GM12878 (cell line): ENCODE measurements around the gene IQGAP1. TPM values are rescaled to one million over a fixed set of nuclear protein-coding genes. Genes with fewer than 3 reads are reported as not detected.

Experiments
- ATF2 ChIP-seq: IDR thresholded peaks from 2 replicates; pipeline ENCODE4 v1.6.1; 2012; ENCODE audit warnings: low read length, inconsistent platforms
- BCL3 ChIP-seq: IDR thresholded peaks from 2 replicates; pipeline ENCODE4 v1.6.1; 2011; ENCODE audit warnings: borderline replicate concordance, low read depth, mild to moderate bottlenecking, moderate library complexity, low read length; ENCODE audit not compliant: insufficient read depth, poor library complexity, severe bottlenecking
- CBFB ChIP-seq: IDR thresholded peaks from 2 replicates; pipeline ENCODE4 v1.6.1; 2016; ENCODE audit warnings: antibody characterized with exemption, low read depth
- EGR1 ChIP-seq, 2 experiments: IDR thresholded peaks; 1 replicate in 1 of 2; 2 replicates in 1 of 2; pipeline ENCODE4 v1.6.1; 2011 to 2012; ENCODE audit warnings: low read depth in 2 of 2, low read length in 2 of 2, borderline replicate concordance in 1 of 2, mild to moderate bottlenecking in 1 of 2, moderate library complexity in 1 of 2
- LARP7 ChIP-seq: fragments of 450-650 bp; IDR thresholded peaks from 2 replicates; pipeline ENCODE4 v1.6.1; 2017; ENCODE audit warnings: mild to moderate bottlenecking
- MLLT1 ChIP-seq: fragments of 450-650 bp; IDR thresholded peaks from 2 replicates; pipeline ENCODE4 v1.6.1; 2016; ENCODE audit warnings: mild to moderate bottlenecking
- MYC ChIP-seq: IDR thresholded peaks from 2 replicates; pipeline ENCODE4 v1.6.1; 2011; ENCODE audit warnings: mild to moderate bottlenecking, low read length, moderate library complexity, inconsistent platforms; ENCODE audit not compliant: insufficient read depth, insufficient replicate concordance, insufficient read length, severe bottlenecking
- NRF1 ChIP-seq: conservative IDR thresholded peaks from 2 replicates; pipeline ENCODE4 v1.6.1; 2011; ENCODE audit warnings: mild to moderate bottlenecking, low read depth, low read length, improper control_type of control experiment
- POLR2AphosphoS2 ChIP-seq: IDR thresholded peaks from 2 replicates; pipeline ENCODE4 v1.6.1; 2011; ENCODE audit warnings: low read depth, mild to moderate bottlenecking, low read length, improper control_type of control experiment, moderate library complexity
- POLR2AphosphoS5 ChIP-seq: IDR thresholded peaks from 2 replicates; pipeline ENCODE4 v1.6.1; 2011; ENCODE audit warnings: mild to moderate bottlenecking, low read length, inconsistent platforms
- POU2F2 ChIP-seq: IDR thresholded peaks from 3 replicates; pipeline ENCODE4 v1.6.1; 2011; ENCODE audit warnings: low read depth, mild to moderate bottlenecking, low read length, borderline replicate concordance
- RELA ChIP-seq: fragments of 450-650 bp; IDR thresholded peaks from 2 replicates; pipeline ENCODE4 v1.8.0; 2014; ENCODE audit warnings: borderline replicate concordance; ENCODE audit not compliant: partially characterized antibody
- TARDBP ChIP-seq: IDR thresholded peaks from 2 replicates; pipeline ENCODE4 v1.6.1; 2016; ENCODE audit warnings: borderline replicate concordance
- YBX1 ChIP-seq: fragments of 450-650 bp; IDR thresholded peaks from 2 replicates; pipeline ENCODE4 v1.6.1; 2016; ENCODE audit warnings: antibody characterized with exemption
- ZBTB33 ChIP-seq: fragments of 450-650 bp; IDR thresholded peaks from 2 replicates; pipeline ENCODE4 v1.6.1; 2017; ENCODE audit warnings: mild to moderate bottlenecking
- ZNF24 ChIP-seq: fragments of 450-650 bp; IDR thresholded peaks from 2 replicates; pipeline ENCODE4 v1.6.1; 2017; ENCODE audit warnings: antibody characterized with exemption, mild to moderate bottlenecking
- ZNF687 ChIP-seq: fragments of 450-650 bp; IDR thresholded peaks from 2 replicates; pipeline ENCODE4 v1.6.1; 2017; ENCODE audit warnings: mild to moderate bottlenecking, moderate library complexity
- polyA plus RNA-seq, 11 experiments: library from polyadenylated mRNA; depleted of rRNA in 4 of 11; unstranded in 6 of 11; stranded (reverse) in 5 of 11; fragments of >200 nt; fragmentation: Nextera tagmentation in 4 of 11; fragmentation: Illumina TruSeq in 1 of 11; extraction: Ambion mirVana in 4 of 11; extraction: Trizol in 1 of 11; gene quantifications; 1 replicate in 1 of 11; 2 replicates in 10 of 11; pipeline versions ENCODE4 v1.2.1 to v1.2.3, GENCODE V29; 2011 to 2016; ENCODE audit warnings: inconsistent platforms in 2 of 11, missing spikeins in 2 of 11, low read depth in 1 of 11
- total RNA-seq, 4 experiments: library from RNA; depleted of rRNA in 3 of 4; stranded (reverse); fragments of >200 nt in 3 of 4; fragmentation: Illumina TruSeq in 1 of 4; extraction: Trizol in 1 of 4; gene quantifications; 2 replicates each; pipeline versions ENCODE4 v1.2.1 to v1.2.3, GENCODE V29; 2013 to 2021

IQGAP1 gene
- total and polyA plus RNA-seq, 10 of the 15 experiments (the other 5 are each of a cell fraction or from before 2014, with no cell fraction given): 65.2 to 250 (median 112) TPM

- TF ChIP-seq MLLT1 (peak; percentile 78), POU2F2 (peak; percentile 29; the same call in 1 of the 3 replicates), POLR2AphosphoS5 (peak; percentile 94), NRF1 (0 out of 2 replicates have a peak, but pooled peaks have one; percentile 14), YBX1 (no peak), ZNF687 (0 out of 2 replicates have a peak, but pooled peaks have one; percentile 35), ZBTB33 (no peak), CBFB (no peak), EGR1 (IDR thresholded peaks at IDR 0.05; ENCODE audit: borderline replicate concordance in 1 of 2, low read depth in 2 of 2, low read length in 2 of 2) (0 out of 3 replicates have a peak, but pooled peaks of 1 of the 2 experiments have one; percentile 28), POLR2AphosphoS2 (peak; percentile 67; the same call in 1 of the 2 replicates), ATF2 (no peak), TARDBP (no peak), LARP7 (no peak), MYC (no peak), BCL3 (no peak), ZNF24 (no peak), RELA (no peak)
These were observed at the start of gene IQGAP1 (continued) for GRCh38 chr15:90387534-90388461.
